Measurements from ENCODE around the gene INO80E.

The INO80E gene

GRCh38 chr16:29993191-29993902 lies 2.7 kb upstream of the INO80E start:
- DNase-seq (ENCODE audit: low spot score): no peak

GRCh38 chr16:29993903-29994599 lies 2.0 kb upstream of the INO80E start:
- no peak for DNase-seq (ENCODE audit: low spot score)

GRCh38 chr16:29994600-29995323 lies 1.3 kb upstream of the INO80E start:
- no peak for DNase-seq (ENCODE audit: low spot score)

- peak; percentile 94 for DNase-seq (ENCODE audit: low spot score)
Observed at GRCh38 chr16:29995324-29995910, 624 bp upstream of the INO80E start, which contains the start of gene HIRIP3. Gene HIRIP3, minus strand, starts transcription at chr16:29995617. Its CDS starts 12 bp downstream, at chr16:29995605.

- no peak for DNase-seq (ENCODE audit: low spot score)
Observed at GRCh38 chr16:29996766-29997250, 767 bp downstream of the INO80E start.

- no peak for DNase-seq (ENCODE audit: low spot score)
Observed at GRCh38 chr16:29999605-30000004, 3.6 kb downstream of the INO80E start.

- DNase-seq (ENCODE audit: low spot score): no peak
Observed at GRCh38 chr16:30000735-30001631, 4.9 kb downstream of the INO80E start.

GRCh38 chr16:30002614-30003346 lies 6.7 kb downstream of the INO80E start:
- DNase-seq (ENCODE audit: low spot score): no peak

GRCh38 chr16:30003670-30004423 lies 7.8 kb downstream of the INO80E start:
- no peak for DNase-seq (ENCODE audit: low spot score)

GRCh38 chr16:30004424-30004776 lies 8.4 kb downstream of the INO80E start:
- no peak for DNase-seq (ENCODE audit: low spot score)

GRCh38 chr16:30004811-30005242 lies 8.8 kb downstream of the INO80E start:
- DNase-seq (ENCODE audit: low spot score): no peak

GRCh38 chr16:30005341-30006094 lies 9.5 kb downstream of the INO80E start:
- DNase-seq (ENCODE audit: low spot score): peak; percentile 96

GRCh38 chr16:30006095-30006473 lies 10.0 kb downstream of the INO80E start:
- DNase-seq (ENCODE audit: low spot score): no peak

GRCh38 chr16:30006659-30007377 lies 10.8 kb downstream of the INO80E start:
- DNase-seq (ENCODE audit: low spot score): no peak

- no peak for DNase-seq (ENCODE audit: low spot score)
Observed at GRCh38 chr16:30007378-30007895, 11.4 kb downstream of the INO80E start.

- DNase-seq (ENCODE audit: low spot score): no peak
Observed at GRCh38 chr16:30009085-30009862, 13.2 kb downstream of the INO80E start.

Measured in HuH-7 (cell line).